ENCODE results near the gene MAPKAPK3. TPM values are rescaled to one million over a fixed set of nuclear protein-coding genes. Genes with fewer than 3 reads are reported as not detected.

MAPKAPK3 gene
- total RNA-seq, 2 donors from 2014 or later: 23.6 to 29.3 TPM

- H3K36me3 ChIP-seq (replicated peaks in 1 of 2; ENCODE audit: insufficient read depth in 1 of 2, low read depth in 2 of 2): no peaks in the 10 kb centered on the region
- peak overlapping the region in 3 of 4 donors; percentile 10 to 33 (median 18) for H3K27ac ChIP-seq
- H3K9me3 ChIP-seq: no peaks in the 10 kb centered on the region
- H3K27me3 ChIP-seq: no peaks in the 10 kb centered on the region
- peaks cover 58% of the 10 kb centered on the region for H3K4me1 ChIP-seq
- no peak overlapping the region for H3K4me3 ChIP-seq
- intact Hi-C loops (cut with DNase I): no loop called here
- peak; percentile 40 to 55 (median 51) for DNase-seq
- no peak for TF ChIP-seq POLR2A (IDR thresholded peaks at IDR 0.05)
- TF ChIP-seq, protein P1, sequence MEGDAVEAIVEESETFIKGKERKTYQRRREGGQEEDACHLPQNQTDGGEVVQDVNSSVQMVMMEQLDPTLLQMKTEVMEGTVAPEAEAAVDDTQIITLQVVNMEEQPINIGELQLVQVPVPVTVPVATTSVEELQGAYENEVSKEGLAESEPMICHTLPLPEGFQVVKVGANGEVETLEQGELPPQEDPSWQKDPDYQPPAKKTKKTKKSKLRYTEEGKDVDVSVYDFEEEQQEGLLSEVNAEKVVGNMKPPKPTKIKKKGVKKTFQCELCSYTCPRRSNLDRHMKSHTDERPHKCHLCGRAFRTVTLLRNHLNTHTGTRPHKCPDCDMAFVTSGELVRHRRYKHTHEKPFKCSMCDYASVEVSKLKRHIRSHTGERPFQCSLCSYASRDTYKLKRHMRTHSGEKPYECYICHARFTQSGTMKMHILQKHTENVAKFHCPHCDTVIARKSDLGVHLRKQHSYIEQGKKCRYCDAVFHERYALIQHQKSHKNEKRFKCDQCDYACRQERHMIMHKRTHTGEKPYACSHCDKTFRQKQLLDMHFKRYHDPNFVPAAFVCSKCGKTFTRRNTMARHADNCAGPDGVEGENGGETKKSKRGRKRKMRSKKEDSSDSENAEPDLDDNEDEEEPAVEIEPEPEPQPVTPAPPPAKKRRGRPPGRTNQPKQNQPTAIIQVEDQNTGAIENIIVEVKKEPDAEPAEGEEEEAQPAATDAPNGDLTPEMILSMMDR (IDR thresholded peaks at IDR 0.05): peak in 2 of 7 experiments; percentile 8 to 10
- peak; percentile 56 for ATAC-seq
- 61 to 92% methylated on average over 4 to 9 of the region's 9 CpGs for WGBS, 2 donors
These were observed 36.1 kb upstream of the MAPKAPK3 start for GRCh38 chr3:50580683-50581458.

DNA sequence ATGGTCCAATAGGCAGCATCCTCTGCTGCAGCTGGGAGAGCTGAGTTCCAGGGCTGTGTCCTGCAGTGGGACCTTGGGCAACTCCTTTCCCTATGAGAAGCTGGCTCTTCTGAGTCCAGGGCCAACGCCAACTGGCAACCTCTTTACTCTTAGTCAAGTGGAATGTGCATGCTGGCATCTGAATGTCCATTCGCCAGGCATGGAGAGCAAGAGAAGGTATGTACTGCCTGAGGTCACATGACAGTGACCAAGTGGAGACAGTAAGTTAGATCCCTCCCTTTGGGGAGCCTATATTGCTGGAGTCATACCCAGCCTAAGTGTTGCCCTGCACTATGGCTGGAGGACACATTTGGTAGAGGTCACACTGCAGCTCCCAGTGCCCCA, 35.5 kb upstream of the MAPKAPK3 start:
- no peaks in the 10 kb centered on the region for H3K36me3 ChIP-seq (replicated peaks in 1 of 2; ENCODE audit: insufficient read depth in 1 of 2, low read depth in 2 of 2)
- no peak for TF ChIP-seq POLR2A (IDR thresholded peaks at IDR 0.05)
- TF ChIP-seq, protein P1 (IDR thresholded peaks at IDR 0.05): no peak
- H3K27me3 ChIP-seq: no peaks in the 10 kb centered on the region
- DNase-seq (no peak), ATAC-seq (no peak)
- H3K9me3 ChIP-seq: no peaks in the 10 kb centered on the region
- 93% methylated on average over 2 of the region's 2 CpGs; no CpG with 5 or more reads in 1 of the 2 donors for WGBS, 2 donors
- H3K4me1 ChIP-seq: peaks cover 64% of the 10 kb centered on the region
- H3K4me3 ChIP-seq: no peak overlapping the region
- intact Hi-C loops (cut with DNase I): no loop called here
- H3K27ac ChIP-seq: peak overlapping the region in 2 of 4 donors; percentile 18 to 33

GRCh38 chr3:50582083-50582482, 34.9 kb upstream of the MAPKAPK3 start:
- intact Hi-C loops (cut with DNase I): no loop called here
- TF ChIP-seq, protein P1 (IDR thresholded peaks at IDR 0.05): no peak
- no peak for TF ChIP-seq POLR2A (IDR thresholded peaks at IDR 0.05)
- DNase-seq: no peak
- peaks cover 69% of the 10 kb centered on the region for H3K4me1 ChIP-seq
- no peak overlapping the region for H3K4me3 ChIP-seq
- ATAC-seq: no peak
- H3K27ac ChIP-seq: peak overlapping the region in 1 of 4 donors; percentile 87
- 72 to 87% methylated on average over 8 to 9 of the region's 9 CpGs for WGBS, 2 donors
- H3K9me3 ChIP-seq: no peaks in the 10 kb centered on the region
- no peaks in the 10 kb centered on the region for H3K36me3 ChIP-seq (replicated peaks in 1 of 2; ENCODE audit: insufficient read depth in 1 of 2, low read depth in 2 of 2)
- no peaks in the 10 kb centered on the region for H3K27me3 ChIP-seq

DNA sequence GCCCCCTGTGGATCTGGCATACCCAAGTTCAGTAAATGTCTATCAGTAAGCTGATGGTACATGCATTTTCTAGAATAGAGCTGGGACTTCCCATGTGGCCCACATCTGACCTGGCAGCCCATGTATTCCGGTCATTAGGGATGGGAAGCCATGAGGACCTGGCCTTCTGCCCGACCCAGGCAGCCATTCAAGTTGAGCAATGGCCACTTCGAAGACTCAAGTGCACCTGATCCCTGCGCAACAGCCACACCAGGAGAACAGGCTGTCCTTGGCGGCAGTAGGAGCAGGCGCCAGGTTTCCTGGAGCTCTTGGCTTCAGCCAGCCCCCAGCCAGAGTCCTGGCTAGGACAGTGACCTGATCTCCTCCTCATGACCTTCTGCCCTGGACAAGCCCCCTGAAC, 33.1 kb upstream of the MAPKAPK3 start:
- Histone ChIP-seq H3K9me3 (no peaks in the 10 kb centered on the region), H3K36me3 (replicated peaks in 1 of 2; ENCODE audit: insufficient read depth in 1 of 2, low read depth in 2 of 2) (no peaks in the 10 kb centered on the region), H3K4me3 (no peak overlapping the region), H3K27ac (peak overlapping the region; percentile 56 to 87 (median 71)), H3K4me1 (peaks cover 87% of the 10 kb centered on the region), H3K27me3 (no peaks in the 10 kb centered on the region)
- intact Hi-C loops (cut with DNase I): no loop called here
- no peak for TF ChIP-seq POLR2A (IDR thresholded peaks at IDR 0.05)
- TF ChIP-seq, protein P1 (IDR thresholded peaks at IDR 0.05): no peak
- 60 to 66% methylated on average over 1 to 5 of the region's 6 CpGs for WGBS, 2 donors
- DNase-seq (peak; percentile 87 to 95 (median 92)), ATAC-seq (peak; percentile 92)

Measured in body of pancreas (tissue), 4 donors.